Measurements from ENCODE around the gene MPLKIP.

MPLKIP gene

GRCh38 chr7:40098810-40099209, 35.6 kb downstream of the MPLKIP start:
- no peak overlapping the region for H2BK120ac ChIP-seq (ENCODE audit: low read depth, low read length)
- no peak overlapping the region for H4K91ac ChIP-seq (ENCODE audit: low read length)
- no peaks in the 10 kb centered on the region for H3K27me3 ChIP-seq (ENCODE audit: control insufficient read depth in 1 of 2, insufficient read depth in 1 of 2, low read length in 2 of 2)
- H2AK5ac ChIP-seq (ENCODE audit: low read length, severe bottlenecking): no peak overlapping the region
- no peak overlapping the region for H3K23ac ChIP-seq (ENCODE audit: low read length in 2 of 2)
- H3K79me1 ChIP-seq (replicated peaks; ENCODE audit: low read length, poor library complexity, severe bottlenecking): peaks cover 12% of the 10 kb centered on the region
- no peak overlapping the region for H2BK15ac ChIP-seq (ENCODE audit: low read depth, poor library complexity, severe bottlenecking)
- no peak overlapping the region for H3K18ac ChIP-seq (ENCODE audit: low read depth in 1 of 2, low read length in 2 of 2)
- no peak for DNase-seq
- H3K4me1 ChIP-seq (ENCODE audit: control insufficient read depth, insufficient read depth, low read depth, low read length): no peaks in the 10 kb centered on the region
- H3K36me3 ChIP-seq (ENCODE audit: control insufficient read depth in 1 of 2, insufficient read depth in 2 of 2, low read depth in 1 of 2, low read length in 2 of 2): peaks cover 8 to 34% of the 10 kb centered on the region in 2 experiments
- no peak overlapping the region for H3K9ac ChIP-seq (ENCODE audit: low read length)
- no peak overlapping the region for H3K4me3 ChIP-seq (ENCODE audit: insufficient read depth in 1 of 2, low read depth in 1 of 2, low read length in 2 of 2)
- no peak overlapping the region for H2BK12ac ChIP-seq (ENCODE audit: low read length in 2 of 2)
- no peak overlapping the region for H3K4ac ChIP-seq (ENCODE audit: low read depth in 1 of 2, low read length in 2 of 2)
- no peak overlapping the region for H3K4me2 ChIP-seq (ENCODE audit: low read length, poor library complexity, severe bottlenecking)
- H3K27ac ChIP-seq (ENCODE audit: low read length, poor library complexity, severe bottlenecking): no peak overlapping the region
- no peak overlapping the region for H3K14ac ChIP-seq (ENCODE audit: low read length in 2 of 2)
- no peak overlapping the region for H2AFZ ChIP-seq (ENCODE audit: low read depth, low read length)
- H2BK5ac ChIP-seq (ENCODE audit: low read depth, low read length, poor library complexity, severe bottlenecking): no peak overlapping the region
- H4K8ac ChIP-seq (ENCODE audit: low read length): no peak overlapping the region
- no peaks in the 10 kb centered on the region for H3K9me3 ChIP-seq (ENCODE audit: control insufficient read depth, low read length)

GRCh38 chr7:40097728-40098127, 36.7 kb downstream of the MPLKIP start:
- DNase-seq: no peak
- Histone ChIP-seq H3K4me3 (ENCODE audit: insufficient read depth in 1 of 2, low read depth in 1 of 2, low read length in 2 of 2) (no peak overlapping the region), H3K79me1 (replicated peaks; ENCODE audit: low read length, poor library complexity, severe bottlenecking) (peaks cover 13% of the 10 kb centered on the region), H2AFZ (ENCODE audit: low read depth, low read length) (no peak overlapping the region), H3K4ac (ENCODE audit: low read depth in 1 of 2, low read length in 2 of 2) (no peak overlapping the region), H3K14ac (ENCODE audit: low read length in 2 of 2) (no peak overlapping the region), H3K9me3 (ENCODE audit: control insufficient read depth, low read length) (no peaks in the 10 kb centered on the region), H2BK120ac (ENCODE audit: low read depth, low read length) (no peak overlapping the region), H3K4me1 (ENCODE audit: control insufficient read depth, insufficient read depth, low read depth, low read length) (no peaks in the 10 kb centered on the region), H2BK5ac (ENCODE audit: low read depth, low read length, poor library complexity, severe bottlenecking) (no peak overlapping the region), H4K91ac (ENCODE audit: low read length) (no peak overlapping the region), H2BK12ac (ENCODE audit: low read length in 2 of 2) (no peak overlapping the region), H3K18ac (ENCODE audit: low read depth in 1 of 2, low read length in 2 of 2) (no peak overlapping the region), H4K8ac (ENCODE audit: low read length) (no peak overlapping the region), H3K27me3 (ENCODE audit: control insufficient read depth in 1 of 2, insufficient read depth in 1 of 2, low read length in 2 of 2) (no peaks in the 10 kb centered on the region), H3K36me3 (ENCODE audit: control insufficient read depth in 1 of 2, insufficient read depth in 2 of 2, low read depth in 1 of 2, low read length in 2 of 2) (peaks cover 12 to 43% of the 10 kb centered on the region in 2 experiments), H2AK5ac (ENCODE audit: low read length, severe bottlenecking) (no peak overlapping the region), H3K23ac (ENCODE audit: low read length in 2 of 2) (no peak overlapping the region), H3K4me2 (ENCODE audit: low read length, poor library complexity, severe bottlenecking) (no peak overlapping the region), H3K9ac (ENCODE audit: low read length) (no peak overlapping the region), H3K27ac (ENCODE audit: low read length, poor library complexity, severe bottlenecking) (no peak overlapping the region), H2BK15ac (ENCODE audit: low read depth, poor library complexity, severe bottlenecking) (no peak overlapping the region)
- 100% methylated on average over 2 of the region's 2 CpGs for WGBS

GRCh38 chr7:40095695-40096327, 38.6 kb downstream of the MPLKIP start:
- Histone ChIP-seq H3K23ac (ENCODE audit: low read length in 2 of 2) (no peak overlapping the region), H3K9me3 (ENCODE audit: control insufficient read depth, low read length) (no peaks in the 10 kb centered on the region), H3K14ac (ENCODE audit: low read length in 2 of 2) (no peak overlapping the region), H2BK12ac (ENCODE audit: low read length in 2 of 2) (no peak overlapping the region), H3K27me3 (ENCODE audit: control insufficient read depth in 1 of 2, insufficient read depth in 1 of 2, low read length in 2 of 2) (no peaks in the 10 kb centered on the region), H2BK5ac (ENCODE audit: low read depth, low read length, poor library complexity, severe bottlenecking) (no peak overlapping the region), H2AFZ (ENCODE audit: low read depth, low read length) (no peak overlapping the region), H3K4me2 (ENCODE audit: low read length, poor library complexity, severe bottlenecking) (no peak overlapping the region), H2AK5ac (ENCODE audit: low read length, severe bottlenecking) (no peak overlapping the region), H3K36me3 (ENCODE audit: control insufficient read depth in 1 of 2, insufficient read depth in 2 of 2, low read depth in 1 of 2, low read length in 2 of 2) (peaks cover 12 to 56% of the 10 kb centered on the region in 2 experiments), H2BK120ac (ENCODE audit: low read depth, low read length) (no peak overlapping the region), H3K9ac (ENCODE audit: low read length) (no peak overlapping the region), H3K4ac (ENCODE audit: low read depth in 1 of 2, low read length in 2 of 2) (no peak overlapping the region), H2BK15ac (ENCODE audit: low read depth, poor library complexity, severe bottlenecking) (no peak overlapping the region), H3K4me1 (ENCODE audit: control insufficient read depth, insufficient read depth, low read depth, low read length) (no peaks in the 10 kb centered on the region), H3K79me1 (replicated peaks; ENCODE audit: low read length, poor library complexity, severe bottlenecking) (peaks cover 11% of the 10 kb centered on the region), H4K91ac (ENCODE audit: low read length) (no peak overlapping the region), H3K4me3 (ENCODE audit: insufficient read depth in 1 of 2, low read depth in 1 of 2, low read length in 2 of 2) (no peak overlapping the region), H4K8ac (ENCODE audit: low read length) (no peak overlapping the region), H3K18ac (ENCODE audit: low read depth in 1 of 2, low read length in 2 of 2) (no peak overlapping the region), H3K27ac (ENCODE audit: low read length, poor library complexity, severe bottlenecking) (no peak overlapping the region)
- no peak for DNase-seq
- WGBS: no CpG with 5 or more reads among the region's 1 CpG

- Histone ChIP-seq H3K4me3 (ENCODE audit: insufficient read depth in 1 of 2, low read depth in 1 of 2, low read length in 2 of 2) (no peak overlapping the region), H2BK12ac (ENCODE audit: low read length in 2 of 2) (no peak overlapping the region), H2BK5ac (ENCODE audit: low read depth, low read length, poor library complexity, severe bottlenecking) (no peak overlapping the region), H2BK120ac (ENCODE audit: low read depth, low read length) (no peak overlapping the region), H3K9ac (ENCODE audit: low read length) (no peak overlapping the region), H3K4me2 (ENCODE audit: low read length, poor library complexity, severe bottlenecking) (no peak overlapping the region), H2AK5ac (ENCODE audit: low read length, severe bottlenecking) (no peak overlapping the region), H2AFZ (ENCODE audit: low read depth, low read length) (no peak overlapping the region), H3K14ac (ENCODE audit: low read length in 2 of 2) (no peak overlapping the region), H3K9me3 (ENCODE audit: control insufficient read depth, low read length) (no peaks in the 10 kb centered on the region), H3K18ac (ENCODE audit: low read depth in 1 of 2, low read length in 2 of 2) (no peak overlapping the region), H3K4ac (ENCODE audit: low read depth in 1 of 2, low read length in 2 of 2) (no peak overlapping the region), H3K23ac (ENCODE audit: low read length in 2 of 2) (no peak overlapping the region), H3K4me1 (ENCODE audit: control insufficient read depth, insufficient read depth, low read depth, low read length) (no peaks in the 10 kb centered on the region), H4K91ac (ENCODE audit: low read length) (no peak overlapping the region), H3K27ac (ENCODE audit: low read length, poor library complexity, severe bottlenecking) (no peak overlapping the region), H2BK15ac (ENCODE audit: low read depth, poor library complexity, severe bottlenecking) (no peak overlapping the region), H3K27me3 (ENCODE audit: control insufficient read depth in 1 of 2, insufficient read depth in 1 of 2, low read length in 2 of 2) (no peaks in the 10 kb centered on the region), H3K79me1 (replicated peaks; ENCODE audit: low read length, poor library complexity, severe bottlenecking) (peaks cover 14% of the 10 kb centered on the region), H4K8ac (ENCODE audit: low read length) (no peak overlapping the region), H3K36me3 (ENCODE audit: control insufficient read depth in 1 of 2, insufficient read depth in 2 of 2, low read depth in 1 of 2, low read length in 2 of 2) (peaks cover 17 to 54% of the 10 kb centered on the region in 2 experiments)
- DNase-seq: no peak
- 100% methylated on average over 1 of the region's 1 CpG for WGBS
Measured at GRCh38 chr7:40095230-40095629, 39.2 kb downstream of the MPLKIP start.
